HepG2 (cell line): ENCODE data around the gene SMARCA2. TPM values are rescaled to one million over a fixed set of nuclear protein-coding genes. Genes with fewer than 3 reads are reported as not detected.
A peak's percentile ranks its signal among the peaks of the same experiment; 100 is the strongest.

ENCODE experiments used
- BCL6 ChIP-seq: IDR thresholded peaks from 2 replicates; pipeline ENCODE4 v1.6.1; 2016; ENCODE audit warnings: missing genetic modification reagents, missing compliant biosample characterization
- CEBPB ChIP-seq: IDR thresholded peaks from 2 replicates; pipeline ENCODE4 v1.6.1; 2011; ENCODE audit warnings: low read depth, low read length, improper control_type of control experiment, borderline replicate concordance
- ERF ChIP-seq: IDR thresholded peaks from 2 replicates; pipeline ENCODE4 v1.6.1; 2018; ENCODE audit warnings: missing biosample characterization, missing genetic modification reagents
- GABPB1 ChIP-seq: IDR thresholded peaks from 2 replicates; pipeline ENCODE4 v1.6.1; 2016; ENCODE audit warnings: mild to moderate bottlenecking, missing genetic modification reagents, moderate library complexity, missing compliant biosample characterization
- KDM5B ChIP-seq: sonication (generic); formaldehyde crosslinking; IDR thresholded peaks from 2 replicates; pipeline ENCODE4 v1.4.0; 2020; ENCODE audit warnings: missing genetic modification reagents, mild to moderate bottlenecking, borderline replicate concordance
- NFATC3 ChIP-seq: sonication (generic); formaldehyde crosslinking; IDR thresholded peaks from 2 replicates; pipeline ENCODE4 v1.5.1; 2020; ENCODE audit warnings: mild to moderate bottlenecking, missing genetic modification reagents
- NFYB ChIP-seq: sonication (generic); formaldehyde crosslinking; IDR thresholded peaks from 2 replicates; pipeline ENCODE4 v1.4.0; 2020; ENCODE audit warnings: missing genetic modification reagents
- SALL2 ChIP-seq: sonication (generic); formaldehyde crosslinking; IDR thresholded peaks from 2 replicates; pipeline ENCODE4 v1.8.1; 2023; ENCODE audit warnings: mild to moderate bottlenecking, missing genetic modification reagents, inconsistent platforms
- SMYD3 ChIP-seq: sonication (generic); formaldehyde crosslinking; IDR thresholded peaks from 2 replicates; pipeline ENCODE4 v1.8.1; 2023; ENCODE audit warnings: mild to moderate bottlenecking, missing genetic modification reagents
- ZBTB38 ChIP-seq: sonication (generic); formaldehyde crosslinking; IDR thresholded peaks from 2 replicates; pipeline ENCODE4 v1.5.1; 2020; ENCODE audit warnings: mild to moderate bottlenecking, missing genetic modification reagents
- polyA plus RNA-seq, 8 experiments: library from polyadenylated mRNA; depleted of rRNA in 3 of 8; stranded (reverse) in 7 of 8; unstranded in 1 of 8; fragments of >200 nt; fragmentation: Illumina TruSeq in 4 of 8; extraction: Trizol in 4 of 8; gene quantifications; 2 replicates each; pipeline versions ENCODE4 v1.2.1 to v1.2.3, GENCODE V29; 2011 to 2016; ENCODE audit warnings: low read depth in 4 of 8, missing spikeins in 1 of 8, mixed read lengths in 1 of 8; ENCODE audit not compliant: insufficient read depth in 1 of 8
- total RNA-seq, 5 experiments: library from RNA; depleted of rRNA; stranded (reverse); fragments of >200 nt; fragmentation: Illumina TruSeq; extraction: Trizol; gene quantifications; 2 replicates each; pipeline ENCODE4 v1.2.3, GENCODE V29; 2016; ENCODE audit warnings: low read depth in 1 of 5
- TF ChIP-seq, protein P1 (sequence below): sonication (generic); formaldehyde crosslinking; IDR thresholded peaks from 2 replicates; pipeline ENCODE4 v1.5.0; 2020; ENCODE audit warnings: missing genetic modification reagents
- TF ChIP-seq, protein P2 (sequence below): sonication (generic); formaldehyde crosslinking; IDR thresholded peaks from 2 replicates; pipeline ENCODE4 v1.5.1; 2020; ENCODE audit warnings: mild to moderate bottlenecking, missing genetic modification reagents, moderate library complexity
- TF ChIP-seq, protein P3 (sequence below): sonication (generic); formaldehyde crosslinking; IDR thresholded peaks from 2 replicates; pipeline ENCODE4 v1.5.1; 2020; ENCODE audit warnings: missing genetic modification reagents, mild to moderate bottlenecking, borderline replicate concordance
- TF ChIP-seq, protein P4 (sequence below): IDR thresholded peaks from 2 replicates; pipeline ENCODE4 v1.6.1; 2016; ENCODE audit warnings: missing biosample characterization, missing genetic modification reagents, low read depth
- TF ChIP-seq, protein P5 (sequence below), 2 experiments: sonication (generic) in 1 of 2; formaldehyde crosslinking in 1 of 2; IDR thresholded peaks; 2 replicates each; pipeline versions ENCODE4 v1.6.1 to v1.9.0; 2014 to 2022; ENCODE audit warnings: antibody characterized with exemption in 1 of 2, borderline replicate concordance in 1 of 2, inconsistent platforms in 1 of 2, low read depth in 1 of 2, missing genetic modification reagents in 1 of 2

Gene SMARCA2
- total and polyA plus RNA-seq, 2 of the 13 experiments (the other 11 are each of a cell fraction or from before 2014, with no cell fraction given) = 22.5 to 23.7 TPM

DNA sequence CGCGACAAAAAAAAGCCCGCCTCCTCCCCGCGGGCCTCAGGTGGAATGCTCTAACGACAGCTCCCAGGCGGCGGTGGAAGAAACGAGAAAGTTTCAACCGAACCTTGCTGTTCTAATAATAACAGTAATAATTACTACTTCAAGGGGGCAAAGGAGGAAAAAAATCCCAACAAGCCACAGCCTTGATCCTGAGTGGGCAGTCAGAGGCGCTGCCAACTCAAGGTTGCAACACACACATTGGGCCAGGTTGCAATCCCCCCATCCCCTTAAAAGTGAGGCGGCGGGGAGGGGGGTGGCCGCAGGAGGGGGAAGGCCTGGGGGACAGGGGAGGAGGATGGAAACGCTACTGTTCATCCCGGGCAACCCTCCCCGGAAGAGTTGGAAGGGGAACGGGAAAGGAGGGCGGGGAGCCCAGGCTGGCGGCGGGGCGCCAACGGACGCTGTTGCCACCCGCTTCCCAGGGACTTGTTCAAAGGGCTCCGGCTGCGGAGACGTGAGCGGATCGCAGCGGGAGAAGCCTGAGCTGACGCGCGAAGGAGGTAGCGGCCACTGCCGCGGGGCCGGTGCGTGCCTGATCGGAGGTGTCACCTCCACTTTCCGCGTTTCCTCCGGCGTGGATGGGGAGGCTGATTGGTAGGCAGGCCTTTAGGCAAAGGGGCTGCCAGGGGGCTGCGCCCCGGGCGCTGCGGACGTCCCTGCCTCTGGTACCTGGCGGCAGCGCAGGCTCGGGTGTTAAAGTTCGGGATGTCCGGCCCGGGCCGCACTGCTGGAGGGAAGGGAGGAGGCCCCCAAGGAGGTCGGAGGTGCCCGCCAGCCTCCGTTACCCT is 647 bp downstream of the SMARCA2 start (continued):
- TF ChIP-seq, protein P1, sequence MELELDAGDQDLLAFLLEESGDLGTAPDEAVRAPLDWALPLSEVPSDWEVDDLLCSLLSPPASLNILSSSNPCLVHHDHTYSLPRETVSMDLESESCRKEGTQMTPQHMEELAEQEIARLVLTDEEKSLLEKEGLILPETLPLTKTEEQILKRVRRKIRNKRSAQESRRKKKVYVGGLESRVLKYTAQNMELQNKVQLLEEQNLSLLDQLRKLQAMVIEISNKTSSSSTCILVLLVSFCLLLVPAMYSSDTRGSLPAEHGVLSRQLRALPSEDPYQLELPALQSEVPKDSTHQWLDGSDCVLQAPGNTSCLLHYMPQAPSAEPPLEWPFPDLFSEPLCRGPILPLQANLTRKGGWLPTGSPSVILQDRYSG (CRISPR knock-in tag) = no peak
- TF ChIP-seq GABPB1 (CRISPR knock-in tag) (peak; percentile 38; the same call in 1 of the 2 replicates), KDM5B (CRISPR knock-in tag) (0 out of 2 replicates have a peak, but pooled peaks have one; percentile 21), NFATC3 (CRISPR knock-in tag) (0 out of 2 replicates have a peak, but pooled peaks have one; percentile 40), BCL6 (CRISPR knock-in tag) (0 out of 2 replicates have a peak, but pooled peaks have one; percentile 13), CEBPB (peak; percentile 24; the same call in 1 of the 2 replicates), SALL2 (CRISPR knock-in tag) (no peak), ERF (0 out of 2 replicates have a peak, but pooled peaks have one; percentile 18), SMYD3 (CRISPR knock-in tag) (no peak), ZBTB38 (CRISPR knock-in tag) (peak; percentile 25; the same call in 1 of the 2 replicates), NFYB (CRISPR knock-in tag) (no peak)
- TF ChIP-seq, protein P2, sequence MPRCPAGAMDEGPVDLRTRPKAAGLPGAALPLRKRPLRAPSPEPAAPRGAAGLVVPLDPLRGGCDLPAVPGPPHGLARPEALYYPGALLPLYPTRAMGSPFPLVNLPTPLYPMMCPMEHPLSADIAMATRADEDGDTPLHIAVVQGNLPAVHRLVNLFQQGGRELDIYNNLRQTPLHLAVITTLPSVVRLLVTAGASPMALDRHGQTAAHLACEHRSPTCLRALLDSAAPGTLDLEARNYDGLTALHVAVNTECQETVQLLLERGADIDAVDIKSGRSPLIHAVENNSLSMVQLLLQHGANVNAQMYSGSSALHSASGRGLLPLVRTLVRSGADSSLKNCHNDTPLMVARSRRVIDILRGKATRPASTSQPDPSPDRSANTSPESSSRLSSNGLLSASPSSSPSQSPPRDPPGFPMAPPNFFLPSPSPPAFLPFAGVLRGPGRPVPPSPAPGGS (CRISPR knock-in tag) = no peak
- TF ChIP-seq, protein P3, sequence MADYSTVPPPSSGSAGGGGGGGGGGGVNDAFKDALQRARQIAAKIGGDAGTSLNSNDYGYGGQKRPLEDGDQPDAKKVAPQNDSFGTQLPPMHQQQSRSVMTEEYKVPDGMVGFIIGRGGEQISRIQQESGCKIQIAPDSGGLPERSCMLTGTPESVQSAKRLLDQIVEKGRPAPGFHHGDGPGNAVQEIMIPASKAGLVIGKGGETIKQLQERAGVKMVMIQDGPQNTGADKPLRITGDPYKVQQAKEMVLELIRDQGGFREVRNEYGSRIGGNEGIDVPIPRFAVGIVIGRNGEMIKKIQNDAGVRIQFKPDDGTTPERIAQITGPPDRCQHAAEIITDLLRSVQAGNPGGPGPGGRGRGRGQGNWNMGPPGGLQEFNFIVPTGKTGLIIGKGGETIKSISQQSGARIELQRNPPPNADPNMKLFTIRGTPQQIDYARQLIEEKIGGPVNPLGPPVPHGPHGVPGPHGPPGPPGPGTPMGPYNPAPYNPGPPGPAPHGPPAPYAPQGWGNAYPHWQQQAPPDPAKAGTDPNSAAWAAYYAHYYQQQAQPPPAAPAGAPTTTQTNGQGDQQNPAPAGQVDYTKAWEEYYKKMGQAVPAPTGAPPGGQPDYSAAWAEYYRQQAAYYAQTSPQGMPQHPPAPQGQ (CRISPR knock-in tag) = no peak
- TF ChIP-seq, protein P4, sequence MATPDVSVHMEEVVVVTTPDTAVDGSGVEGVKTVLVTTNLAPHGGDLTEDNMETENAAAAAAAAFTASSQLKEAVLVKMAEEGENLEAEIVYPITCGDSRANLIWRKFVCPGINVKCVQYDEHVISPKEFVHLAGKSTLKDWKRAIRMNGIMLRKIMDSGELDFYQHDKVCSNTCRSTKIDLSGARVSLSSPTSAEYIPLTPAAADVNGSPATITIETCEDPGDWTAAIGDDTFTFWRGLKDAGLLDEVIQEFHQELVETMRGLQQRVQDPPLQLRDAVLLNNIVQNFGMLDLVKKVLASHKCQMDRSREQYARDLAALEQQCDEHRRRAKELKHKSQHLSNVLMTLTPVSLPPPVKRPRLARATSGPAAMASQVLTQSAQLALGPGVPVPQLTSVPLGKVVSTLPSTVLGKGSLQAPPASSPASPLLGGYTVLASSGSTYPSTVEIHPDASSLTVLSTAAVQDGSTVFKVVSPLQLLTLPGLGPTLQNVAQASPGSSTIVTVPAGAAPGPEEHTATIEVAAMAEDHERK = no peak
- TF ChIP-seq, protein P5, sequence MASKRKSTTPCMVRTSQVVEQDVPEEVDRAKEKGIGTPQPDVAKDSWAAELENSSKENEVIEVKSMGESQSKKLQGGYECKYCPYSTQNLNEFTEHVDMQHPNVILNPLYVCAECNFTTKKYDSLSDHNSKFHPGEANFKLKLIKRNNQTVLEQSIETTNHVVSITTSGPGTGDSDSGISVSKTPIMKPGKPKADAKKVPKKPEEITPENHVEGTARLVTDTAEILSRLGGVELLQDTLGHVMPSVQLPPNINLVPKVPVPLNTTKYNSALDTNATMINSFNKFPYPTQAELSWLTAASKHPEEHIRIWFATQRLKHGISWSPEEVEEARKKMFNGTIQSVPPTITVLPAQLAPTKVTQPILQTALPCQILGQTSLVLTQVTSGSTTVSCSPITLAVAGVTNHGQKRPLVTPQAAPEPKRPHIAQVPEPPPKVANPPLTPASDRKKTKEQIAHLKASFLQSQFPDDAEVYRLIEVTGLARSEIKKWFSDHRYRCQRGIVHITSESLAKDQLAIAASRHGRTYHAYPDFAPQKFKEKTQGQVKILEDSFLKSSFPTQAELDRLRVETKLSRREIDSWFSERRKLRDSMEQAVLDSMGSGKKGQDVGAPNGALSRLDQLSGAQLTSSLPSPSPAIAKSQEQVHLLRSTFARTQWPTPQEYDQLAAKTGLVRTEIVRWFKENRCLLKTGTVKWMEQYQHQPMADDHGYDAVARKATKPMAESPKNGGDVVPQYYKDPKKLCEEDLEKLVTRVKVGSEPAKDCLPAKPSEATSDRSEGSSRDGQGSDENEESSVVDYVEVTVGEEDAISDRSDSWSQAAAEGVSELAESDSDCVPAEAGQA (IDR thresholded peaks at IDR 0.05; ENCODE audit: low read depth) = no peak
- TF ChIP-seq, protein P5 (CRISPR knock-in tag; IDR thresholded peaks at IDR 0.05; ENCODE audit: borderline replicate concordance) = no peak
